ENCODE results near the gene CFAP46.
"Not testable (repeated sequence)": the region's sequence is repeated elsewhere in the genome, so short reads cannot be mapped to it uniquely, and the experiment has no call there.

Gene CFAP46

DNA sequence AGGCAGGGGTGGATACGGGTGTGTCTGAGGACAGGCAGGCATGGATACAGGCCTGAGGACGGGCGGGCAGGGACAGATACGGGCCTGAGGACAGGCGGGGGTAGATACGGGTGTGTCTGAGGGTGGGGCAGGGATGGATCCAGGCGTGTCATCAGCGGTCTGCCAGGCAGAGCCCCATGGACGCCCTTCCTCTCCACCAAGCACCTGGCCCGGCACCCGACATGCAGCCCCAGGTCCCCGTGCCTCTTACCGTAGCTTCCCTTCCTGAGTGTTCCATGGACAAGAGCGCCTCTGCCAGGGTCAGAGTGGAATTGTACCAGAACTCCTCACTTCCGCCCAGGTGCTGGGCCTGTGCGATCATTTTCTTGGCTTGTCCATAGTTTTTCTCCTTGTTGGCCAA lies 81.8 kb downstream of the CFAP46 start:
- no peak for DNase-seq

GRCh38 chr10:132859084-132859855 lies 83.1 kb downstream of the CFAP46 start:
- no peak for DNase-seq

GRCh38 chr10:132858121-132859081 lies 84.0 kb downstream of the CFAP46 start:
- DNase-seq: no peak

DNA sequence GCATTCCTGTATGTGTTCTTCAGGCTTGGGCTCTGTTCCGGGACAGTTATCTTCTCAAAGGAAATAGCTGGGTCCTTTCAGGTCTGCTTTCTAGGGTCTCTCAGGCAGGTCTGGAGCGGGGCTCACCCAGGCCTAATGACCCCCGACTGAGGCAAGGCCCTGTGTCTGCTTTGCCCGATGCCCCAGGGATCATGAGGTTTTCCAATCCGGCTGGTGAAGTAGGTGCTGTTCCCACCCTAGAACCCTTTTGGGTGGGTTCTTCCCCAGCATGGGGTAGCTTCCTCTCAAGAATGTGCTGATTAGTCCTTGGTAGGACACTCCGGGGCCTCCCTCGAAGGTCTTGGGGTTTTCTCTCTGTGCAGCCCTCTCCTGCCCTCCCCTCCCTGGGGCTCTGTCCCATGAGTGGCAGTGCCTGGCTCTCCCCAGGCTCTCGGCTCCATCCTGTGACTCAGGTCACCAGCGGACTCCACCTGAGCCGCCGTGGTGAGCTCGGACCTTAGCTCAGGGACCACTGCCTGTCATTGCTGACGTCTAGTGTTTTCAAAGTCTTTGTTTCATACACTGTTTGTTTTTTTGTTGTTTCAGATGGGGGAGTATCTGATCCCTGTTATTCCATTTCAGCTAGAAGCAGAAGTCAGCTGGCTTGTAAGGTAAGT lies 85.4 kb downstream of the CFAP46 start:
- no peak for DNase-seq

DNA sequence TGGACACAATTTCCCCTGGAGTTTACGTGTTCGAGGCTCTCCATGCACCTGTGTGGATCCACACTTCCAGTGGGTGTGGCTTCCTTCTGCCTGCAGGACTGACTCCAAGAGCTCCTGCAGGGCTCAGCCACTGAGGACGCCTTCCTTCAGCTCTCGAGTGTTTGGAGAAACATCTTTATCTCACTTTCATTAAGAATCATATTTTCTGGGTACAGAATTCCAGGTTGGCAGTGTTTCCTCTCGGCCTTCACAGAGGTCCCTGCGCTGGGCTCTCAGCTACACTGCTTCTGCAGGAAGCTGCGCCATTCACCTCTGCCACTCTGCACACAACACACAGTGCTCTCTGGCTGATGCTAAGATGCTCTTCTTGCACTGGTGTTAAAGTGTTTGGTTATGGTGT lies 86.5 kb downstream of the CFAP46 start:
- no peak for DNase-seq

- no peak for DNase-seq
These were observed 90.9 kb downstream of the CFAP46 start for GRCh38 chr10:132851451-132851850.

DNA sequence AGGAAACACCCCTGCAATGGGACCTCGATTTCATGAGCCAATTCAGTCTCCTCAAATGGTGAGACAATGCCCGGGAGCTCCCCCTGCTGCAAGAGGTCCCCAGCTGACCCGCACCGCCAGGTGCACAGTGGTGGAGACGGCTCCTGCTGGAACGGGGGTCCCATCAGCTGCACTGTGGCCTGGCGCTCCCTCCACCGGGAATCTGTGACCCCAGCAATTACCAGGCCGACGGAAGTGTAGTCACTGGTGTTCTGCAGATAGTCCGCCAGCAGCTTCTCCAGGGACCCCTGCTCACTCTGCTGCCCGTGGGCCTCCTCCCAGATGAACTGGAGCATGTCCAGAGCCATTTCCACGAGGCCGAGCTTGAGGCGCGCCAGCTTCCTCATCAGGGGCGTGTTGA lies 91.5 kb downstream of the CFAP46 start:
- no peak for DNase-seq

- DNase-seq: no peak
These were observed 92.1 kb downstream of the CFAP46 start for GRCh38 chr10:132850246-132850645.

- no peak for DNase-seq
These were observed 92.8 kb downstream of the CFAP46 start for GRCh38 chr10:132849546-132850031.

GRCh38 chr10:132848951-132849545 lies 93.3 kb downstream of the CFAP46 start:
- DNase-seq: no peak

GRCh38 chr10:132848291-132848701 lies 94.1 kb downstream of the CFAP46 start:
- DNase-seq: no peak

GRCh38 chr10:132847856-132848255 lies 94.5 kb downstream of the CFAP46 start:
- no peak for DNase-seq

- no peak for DNase-seq
These were observed 95.0 kb downstream of the CFAP46 start for GRCh38 chr10:132847416-132847777.

GRCh38 chr10:132846631-132847415 lies 95.5 kb downstream of the CFAP46 start:
- no peak for DNase-seq

- no peak for DNase-seq
These were observed 96.4 kb downstream of the CFAP46 start for GRCh38 chr10:132845780-132846595.

GRCh38 chr10:132845041-132845551 lies 97.3 kb downstream of the CFAP46 start:
- no peak for DNase-seq

DNA sequence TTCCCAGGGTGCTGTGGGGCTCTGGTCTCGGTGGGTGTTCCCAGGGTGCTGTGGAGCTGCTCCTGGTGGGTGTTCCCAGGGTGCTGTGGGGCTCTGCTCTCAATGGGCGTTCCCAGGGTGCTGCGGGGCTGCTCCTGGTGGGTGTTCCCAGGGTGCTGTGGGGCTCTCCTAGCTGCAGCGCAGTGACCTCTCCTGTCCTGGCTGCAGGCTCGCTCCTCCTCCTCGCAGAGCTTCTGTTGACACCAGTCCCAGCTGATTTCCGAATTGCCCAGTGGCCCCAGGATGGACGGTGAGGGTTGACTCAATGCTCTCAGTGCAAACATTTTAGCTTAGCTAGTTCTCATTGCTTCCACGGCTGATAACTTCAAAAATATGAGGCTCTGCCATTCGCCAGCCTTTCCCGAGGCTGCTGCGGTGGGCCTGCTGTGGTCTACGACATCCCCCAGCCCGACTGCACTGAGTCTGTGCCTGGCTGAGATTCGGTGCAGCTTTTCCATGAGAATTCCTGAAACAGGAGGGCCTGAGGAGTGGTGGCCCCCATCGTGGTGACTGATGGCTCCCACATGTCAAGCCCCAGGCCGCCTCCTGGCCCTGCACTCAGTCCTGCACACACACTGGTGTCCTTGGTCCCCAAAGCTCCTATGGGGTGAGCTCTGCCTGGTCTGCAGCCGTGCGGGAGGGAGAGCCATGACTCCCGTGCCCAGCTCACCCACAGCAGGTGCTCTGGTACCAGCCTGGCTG lies 98.1 kb downstream of the CFAP46 start:
- DNase-seq: no peak

GRCh38 chr10:132843276-132843675 lies 99.1 kb downstream of the CFAP46 start:
- DNase-seq: not testable (repeated sequence)

GRCh38 chr10:132842397-132842796 lies 100.0 kb downstream of the CFAP46 start:
- DNase-seq: no peak

GRCh38 chr10:132841615-132841975 lies 100.8 kb downstream of the CFAP46 start:
- DNase-seq: no peak

Measured in CD4-positive, alpha-beta T cell treated with Interferon alpha-2 for 1 hour (primary cell).